ENCODE results near the gene KRT27.
"Not testable (repeated sequence)": the region's sequence is repeated elsewhere in the genome, so short reads cannot be mapped to it uniquely, and the experiment has no call there.

The KRT27 gene

GRCh38 chr17:40760105-40761016, 22.0 kb downstream of the KRT27 start:
- TF ChIP-seq, protein P1, sequence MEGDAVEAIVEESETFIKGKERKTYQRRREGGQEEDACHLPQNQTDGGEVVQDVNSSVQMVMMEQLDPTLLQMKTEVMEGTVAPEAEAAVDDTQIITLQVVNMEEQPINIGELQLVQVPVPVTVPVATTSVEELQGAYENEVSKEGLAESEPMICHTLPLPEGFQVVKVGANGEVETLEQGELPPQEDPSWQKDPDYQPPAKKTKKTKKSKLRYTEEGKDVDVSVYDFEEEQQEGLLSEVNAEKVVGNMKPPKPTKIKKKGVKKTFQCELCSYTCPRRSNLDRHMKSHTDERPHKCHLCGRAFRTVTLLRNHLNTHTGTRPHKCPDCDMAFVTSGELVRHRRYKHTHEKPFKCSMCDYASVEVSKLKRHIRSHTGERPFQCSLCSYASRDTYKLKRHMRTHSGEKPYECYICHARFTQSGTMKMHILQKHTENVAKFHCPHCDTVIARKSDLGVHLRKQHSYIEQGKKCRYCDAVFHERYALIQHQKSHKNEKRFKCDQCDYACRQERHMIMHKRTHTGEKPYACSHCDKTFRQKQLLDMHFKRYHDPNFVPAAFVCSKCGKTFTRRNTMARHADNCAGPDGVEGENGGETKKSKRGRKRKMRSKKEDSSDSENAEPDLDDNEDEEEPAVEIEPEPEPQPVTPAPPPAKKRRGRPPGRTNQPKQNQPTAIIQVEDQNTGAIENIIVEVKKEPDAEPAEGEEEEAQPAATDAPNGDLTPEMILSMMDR (IDR thresholded peaks at IDR 0.05; ENCODE audit: insufficient read depth, low read depth, low read length, missing control alignments) = no peak
- H3K4me3 ChIP-seq (ENCODE audit: low read depth, low read length) = no peak overlapping the region
- no peak for DNase-seq (ENCODE audit: low read depth)

DNA sequence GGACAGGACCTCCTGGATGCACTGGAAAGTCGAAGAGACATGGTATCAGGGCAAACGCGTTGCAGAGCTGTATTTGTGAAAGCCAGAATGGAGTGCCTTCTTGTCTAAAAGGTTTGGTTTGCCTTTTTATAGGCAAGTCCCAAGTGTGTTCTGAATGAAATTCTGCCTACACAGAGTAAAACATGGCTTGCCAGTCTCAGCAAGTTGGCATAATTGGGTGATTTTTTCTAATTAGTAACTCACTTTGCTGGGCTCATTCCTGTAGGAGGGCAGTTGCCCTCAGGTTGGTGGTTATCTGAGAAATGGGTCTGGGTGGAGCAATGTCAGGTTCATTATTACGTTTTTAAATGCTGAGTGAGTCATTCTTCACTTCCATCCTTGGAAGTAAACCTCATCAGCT, 27.1 kb downstream of the KRT27 start, which contains the start of gene KRT25:
TSS of gene KRT25 (minus strand) at position 101 of the 400 bp plus-strand sequence. CDS start at position 41, 60 bp downstream.
- DNase-seq (ENCODE audit: low read depth) = no peak
- TF ChIP-seq, protein P1 (IDR thresholded peaks at IDR 0.05; ENCODE audit: insufficient read depth, low read depth, low read length, missing control alignments) = no peak
- H3K4me3 ChIP-seq (ENCODE audit: low read depth, low read length) = no peak within 1 kb of the TSS

GRCh38 chr17:40753804-40754203, 28.5 kb downstream of the KRT27 start:
- no peak for DNase-seq (ENCODE audit: low read depth)
- no peak overlapping the region for H3K4me3 ChIP-seq (ENCODE audit: low read depth, low read length)
- TF ChIP-seq, protein P1 (IDR thresholded peaks at IDR 0.05; ENCODE audit: insufficient read depth, low read depth, low read length, missing control alignments) = no peak

DNA sequence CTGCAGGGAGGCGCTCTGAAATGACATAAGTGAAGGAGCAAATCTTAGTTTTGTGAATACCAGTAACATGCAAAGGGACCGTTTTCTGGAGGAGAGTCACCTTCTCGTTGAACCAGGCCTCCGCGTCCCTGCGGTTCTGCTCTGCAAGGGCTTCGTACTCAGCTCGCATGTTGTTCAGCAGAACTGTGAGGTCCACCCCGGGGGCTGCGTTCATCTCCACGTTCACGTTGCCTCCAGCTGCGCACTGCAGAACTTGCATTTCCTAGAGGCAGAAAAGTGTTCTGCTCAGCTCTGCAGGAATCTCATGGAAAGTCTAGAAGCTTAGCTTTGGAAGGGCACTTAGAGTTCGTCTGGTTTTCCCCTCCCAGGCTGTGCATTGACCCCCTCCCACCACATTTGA, 31.3 kb downstream of the KRT27 start:
- no peak overlapping the region for H3K4me3 ChIP-seq (ENCODE audit: low read depth, low read length)
- DNase-seq (ENCODE audit: low read depth) = no peak

GRCh38 chr17:40750391-40750790, 32.0 kb downstream of the KRT27 start:
- H3K4me3 ChIP-seq (ENCODE audit: low read depth, low read length) = no peak overlapping the region
- no peak for DNase-seq (ENCODE audit: low read depth)
- TF ChIP-seq, protein P1 (IDR thresholded peaks at IDR 0.05; ENCODE audit: insufficient read depth, low read depth, low read length, missing control alignments) = no peak

More for the DNA sequence above, 31.3 kb downstream of the KRT27 start:
- TF ChIP-seq, protein P1 (IDR thresholded peaks at IDR 0.05; ENCODE audit: insufficient read depth, low read depth, low read length, missing control alignments) = no peak

- DNase-seq (ENCODE audit: low read depth); H3K4me3 ChIP-seq (ENCODE audit: low read depth, low read length): not testable (repeated sequence)
These were observed 33.7 kb downstream of the KRT27 start for GRCh38 chr17:40748666-40749065.

GRCh38 chr17:40738553-40738952, 43.8 kb downstream of the KRT27 start:
- DNase-seq (ENCODE audit: low read depth) = no peak
- TF ChIP-seq, protein P1 (IDR thresholded peaks at IDR 0.05; ENCODE audit: insufficient read depth, low read depth, low read length, missing control alignments) = no peak
- H3K4me3 ChIP-seq (ENCODE audit: low read depth, low read length) = no peak overlapping the region
